Ishikawa (cell line): ENCODE measurements around the gene IGSF5.

Experiments
- CEBPB ChIP-seq: IDR thresholded peaks from 2 replicates; pipeline ENCODE4 v1.6.1; 2012
- CREB1 ChIP-seq: IDR thresholded peaks from 2 replicates; pipeline ENCODE4 v1.6.1; 2012; ENCODE audit warnings: low read depth
- EGR1 ChIP-seq: IDR thresholded peaks from 2 replicates; pipeline ENCODE4 v1.6.1; 2012
- EP300 ChIP-seq: IDR thresholded peaks from 2 replicates; pipeline ENCODE4 v1.6.1; 2012; ENCODE audit warnings: borderline replicate concordance
- FOXM1 ChIP-seq: IDR thresholded peaks from 2 replicates; pipeline ENCODE4 v1.6.1; 2012; ENCODE audit warnings: low read depth, borderline replicate concordance
- NFIC ChIP-seq: IDR thresholded peaks from 2 replicates; pipeline ENCODE4 v1.6.1; 2012
- RAD21 ChIP-seq: IDR thresholded peaks from 2 replicates; pipeline ENCODE4 v1.6.1; 2012; ENCODE audit warnings: low read depth
- TAF1 ChIP-seq: IDR thresholded peaks from 2 replicates; pipeline ENCODE4 v1.6.1; 2012; ENCODE audit warnings: low read depth, mild to moderate bottlenecking
- TCF12 ChIP-seq: IDR thresholded peaks from 2 replicates; pipeline ENCODE4 v1.6.1; 2012; ENCODE audit warnings: low read depth
- TEAD4 ChIP-seq: IDR thresholded peaks from 2 replicates; pipeline ENCODE4 v1.6.1; 2012
- USF1 ChIP-seq: IDR thresholded peaks from 2 replicates; pipeline ENCODE4 v1.6.1; 2012
- YY1 ChIP-seq: IDR thresholded peaks from 2 replicates; pipeline ENCODE4 v1.6.1; 2012; ENCODE audit warnings: low read depth
- ZBTB7A ChIP-seq: IDR thresholded peaks from 2 replicates; pipeline ENCODE4 v1.6.1; 2012; ENCODE audit warnings: low read depth
- TF ChIP-seq, protein P1 (sequence below): IDR thresholded peaks from 2 replicates; pipeline ENCODE4 v1.6.1; 2012
- TF ChIP-seq, protein P2 (sequence below): IDR thresholded peaks from 2 replicates; pipeline ENCODE4 v1.6.1; 2012; ENCODE audit warnings: low read depth, mild to moderate bottlenecking

IGSF5 gene

GRCh38 chr21:39825250-39825649 is 80.3 kb downstream of the IGSF5 start:
- no peak for TF ChIP-seq RAD21
- TF ChIP-seq CREB1, result no peak
- TF ChIP-seq NFIC, result no peak
- no peak for TF ChIP-seq ZBTB7A
- TF ChIP-seq TAF1, result no peak
- no peak for TF ChIP-seq EGR1
- TF ChIP-seq, protein P1, sequence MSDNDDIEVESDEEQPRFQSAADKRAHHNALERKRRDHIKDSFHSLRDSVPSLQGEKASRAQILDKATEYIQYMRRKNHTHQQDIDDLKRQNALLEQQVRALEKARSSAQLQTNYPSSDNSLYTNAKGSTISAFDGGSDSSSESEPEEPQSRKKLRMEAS, result no peak
- TF ChIP-seq TCF12, result no peak
- TF ChIP-seq, protein P2, sequence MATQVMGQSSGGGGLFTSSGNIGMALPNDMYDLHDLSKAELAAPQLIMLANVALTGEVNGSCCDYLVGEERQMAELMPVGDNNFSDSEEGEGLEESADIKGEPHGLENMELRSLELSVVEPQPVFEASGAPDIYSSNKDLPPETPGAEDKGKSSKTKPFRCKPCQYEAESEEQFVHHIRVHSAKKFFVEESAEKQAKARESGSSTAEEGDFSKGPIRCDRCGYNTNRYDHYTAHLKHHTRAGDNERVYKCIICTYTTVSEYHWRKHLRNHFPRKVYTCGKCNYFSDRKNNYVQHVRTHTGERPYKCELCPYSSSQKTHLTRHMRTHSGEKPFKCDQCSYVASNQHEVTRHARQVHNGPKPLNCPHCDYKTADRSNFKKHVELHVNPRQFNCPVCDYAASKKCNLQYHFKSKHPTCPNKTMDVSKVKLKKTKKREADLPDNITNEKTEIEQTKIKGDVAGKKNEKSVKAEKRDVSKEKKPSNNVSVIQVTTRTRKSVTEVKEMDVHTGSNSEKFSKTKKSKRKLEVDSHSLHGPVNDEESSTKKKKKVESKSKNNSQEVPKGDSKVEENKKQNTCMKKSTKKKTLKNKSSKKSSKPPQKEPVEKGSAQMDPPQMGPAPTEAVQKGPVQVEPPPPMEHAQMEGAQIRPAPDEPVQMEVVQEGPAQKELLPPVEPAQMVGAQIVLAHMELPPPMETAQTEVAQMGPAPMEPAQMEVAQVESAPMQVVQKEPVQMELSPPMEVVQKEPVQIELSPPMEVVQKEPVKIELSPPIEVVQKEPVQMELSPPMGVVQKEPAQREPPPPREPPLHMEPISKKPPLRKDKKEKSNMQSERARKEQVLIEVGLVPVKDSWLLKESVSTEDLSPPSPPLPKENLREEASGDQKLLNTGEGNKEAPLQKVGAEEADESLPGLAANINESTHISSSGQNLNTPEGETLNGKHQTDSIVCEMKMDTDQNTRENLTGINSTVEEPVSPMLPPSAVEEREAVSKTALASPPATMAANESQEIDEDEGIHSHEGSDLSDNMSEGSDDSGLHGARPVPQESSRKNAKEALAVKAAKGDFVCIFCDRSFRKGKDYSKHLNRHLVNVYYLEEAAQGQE, result no peak
- no peak for TF ChIP-seq EP300
- no peak for TF ChIP-seq FOXM1
- no peak for TF ChIP-seq TEAD4
- no peak for TF ChIP-seq YY1
- TF ChIP-seq CEBPB, result no peak
- no peak for TF ChIP-seq USF1

- TF ChIP-seq YY1 (no peak), ZBTB7A (no peak), TCF12 (no peak), TAF1 (no peak), FOXM1 (no peak), CREB1 (no peak)
- TF ChIP-seq, protein P2, result no peak
Measured at GRCh38 chr21:39834543-39834942, 89.6 kb downstream of the IGSF5 start.

DNA sequence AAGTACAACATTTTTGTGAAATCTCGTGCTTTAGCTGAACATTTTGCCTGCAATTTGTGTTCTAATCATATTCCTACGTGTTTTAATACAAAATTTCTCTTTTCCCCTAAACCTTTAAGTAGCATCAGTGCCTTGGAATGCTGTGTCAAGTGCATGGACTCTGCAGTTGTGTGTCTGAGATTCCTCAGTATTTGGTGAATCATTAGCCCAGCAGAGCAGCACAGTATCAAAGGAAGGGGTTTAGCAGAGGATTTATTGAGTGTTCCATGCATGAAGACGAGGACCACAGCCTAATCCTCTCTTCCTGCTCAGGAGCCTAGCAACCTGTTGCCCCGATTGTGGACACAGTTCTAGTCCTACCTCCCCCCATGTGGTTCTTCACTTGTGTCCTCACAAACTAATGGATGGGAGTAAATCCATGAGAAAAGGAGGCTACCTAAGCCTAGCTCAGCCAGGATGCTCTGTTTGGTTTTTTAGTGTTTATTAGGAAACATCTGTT is 92.9 kb downstream of the IGSF5 start:
- TF ChIP-seq NFIC (no peak), USF1 (no peak), RAD21 (no peak), CREB1 (no peak), TEAD4 (no peak), TCF12 (no peak), YY1 (no peak), FOXM1 (no peak), TAF1 (no peak), ZBTB7A (no peak), EGR1 (no peak), EP300 (no peak), CEBPB (no peak)
- TF ChIP-seq, protein P2, result no peak
- TF ChIP-seq, protein P1, result no peak

GRCh38 chr21:39840373-39841097 is 95.6 kb downstream of the IGSF5 start:
- TF ChIP-seq FOXM1, result no peak
- no peak for TF ChIP-seq TCF12
- no peak for TF ChIP-seq EGR1
- no peak for TF ChIP-seq USF1
- TF ChIP-seq TEAD4, result no peak
- no peak for TF ChIP-seq TAF1
